Osteocyte (in vitro differentiated cells): ENCODE data around the gene FAM114A1. TPM values are rescaled to one million over a fixed set of nuclear protein-coding genes. Genes with fewer than 3 reads are reported as not detected.

Experiments
- DNase-seq: peaks from one replicate; pipeline ENCODE4 v3.0.0; 2021; ENCODE audit warnings: mixed read lengths; ENCODE audit not compliant: unreplicated experiment; ENCODE audit errors: extremely low spot score
- H3K27ac Mint-ChIP-seq: one replicate; pipeline ENCODE4 v1.8.0; 2021; ENCODE audit warnings: mild to moderate bottlenecking, mixed read lengths; ENCODE audit not compliant: unreplicated experiment
- H3K27me3 Mint-ChIP-seq: one replicate; pipeline ENCODE4 v1.8.0; 2021; ENCODE audit warnings: mixed read lengths; ENCODE audit not compliant: unreplicated experiment
- H3K36me3 Mint-ChIP-seq: one replicate; pipeline ENCODE4 v1.8.0; 2021; ENCODE audit warnings: mixed read lengths; ENCODE audit not compliant: unreplicated experiment
- H3K4me1 Mint-ChIP-seq: one replicate; pipeline ENCODE4 v1.8.0; 2021; ENCODE audit warnings: mixed read lengths; ENCODE audit not compliant: unreplicated experiment
- H3K4me3 Mint-ChIP-seq: one replicate; pipeline ENCODE4 v1.8.0; 2021; ENCODE audit warnings: mild to moderate bottlenecking, moderate library complexity, mixed read lengths; ENCODE audit not compliant: unreplicated experiment
- H3K9me3 Mint-ChIP-seq: one replicate; pipeline ENCODE4 v1.8.0; 2021; ENCODE audit warnings: mixed read lengths; ENCODE audit not compliant: unreplicated experiment
- CTCF ChIP-seq: fragments of 200-600 bp; sonication (generic); IDR thresholded peaks from 2 replicates; pipeline ENCODE4 v1.5.0; 2021; ENCODE audit warnings: antibody characterized with exemption, mild to moderate bottlenecking, moderate library complexity
- total RNA-seq: library from RNA; stranded (reverse); gene quantifications from 2 replicates; pipeline ENCODE4 v1.2.1, GENCODE V29; 2021

The FAM114A1 gene
- total RNA-seq, 1 donor from 2014 or later, result 139 TPM

GRCh38 chr4:38950159-38950558 is 82.6 kb downstream of the FAM114A1 start:
- Mint-ChIP-seq H3K4me3 (no peak overlapping the region), H3K4me1 (peaks cover 38% of the 10 kb centered on the region), H3K36me3 (peaks cover 8% of the 10 kb centered on the region), H3K9me3 (no peaks in the 10 kb centered on the region), H3K27me3 (no peaks in the 10 kb centered on the region), H3K27ac (peak overlapping the region; percentile 71)
- DNase-seq, result no peak
- no peak for TF ChIP-seq CTCF

GRCh38 chr4:38950734-38951133 is 83.1 kb downstream of the FAM114A1 start:
- H3K4me1 Mint-ChIP-seq, result peaks cover 38% of the 10 kb centered on the region
- H3K4me3 Mint-ChIP-seq, result no peak overlapping the region
- H3K27ac Mint-ChIP-seq, result peak overlapping the region; percentile 71
- no peak for TF ChIP-seq CTCF
- no peaks in the 10 kb centered on the region for H3K27me3 Mint-ChIP-seq
- DNase-seq, result no peak
- no peaks in the 10 kb centered on the region for H3K9me3 Mint-ChIP-seq
- peaks cover 2% of the 10 kb centered on the region for H3K36me3 Mint-ChIP-seq

- H3K27ac Mint-ChIP-seq, result no peak overlapping the region
- peaks cover 39% of the 10 kb centered on the region for H3K4me1 Mint-ChIP-seq
- H3K36me3 Mint-ChIP-seq, result peaks cover 2% of the 10 kb centered on the region
- DNase-seq, result no peak
- H3K27me3 Mint-ChIP-seq, result no peaks in the 10 kb centered on the region
- no peak overlapping the region for H3K4me3 Mint-ChIP-seq
- no peak for TF ChIP-seq CTCF
- H3K9me3 Mint-ChIP-seq, result no peaks in the 10 kb centered on the region
These were observed 84.0 kb downstream of the FAM114A1 start for GRCh38 chr4:38951598-38951997.

GRCh38 chr4:38952017-38952416 is 84.4 kb downstream of the FAM114A1 start:
- H3K9me3 Mint-ChIP-seq, result no peaks in the 10 kb centered on the region
- H3K36me3 Mint-ChIP-seq, result peaks cover 2% of the 10 kb centered on the region
- H3K4me1 Mint-ChIP-seq, result peaks cover 36% of the 10 kb centered on the region
- no peaks in the 10 kb centered on the region for H3K27me3 Mint-ChIP-seq
- DNase-seq, result no peak
- H3K27ac Mint-ChIP-seq, result no peak overlapping the region
- no peak for TF ChIP-seq CTCF
- H3K4me3 Mint-ChIP-seq, result no peak overlapping the region

- Mint-ChIP-seq H3K36me3 (no peaks in the 10 kb centered on the region), H3K9me3 (no peaks in the 10 kb centered on the region), H3K27me3 (no peaks in the 10 kb centered on the region), H3K4me1 (peaks cover 33% of the 10 kb centered on the region), H3K27ac (no peak overlapping the region), H3K4me3 (no peak overlapping the region)
- no peak for DNase-seq
- TF ChIP-seq CTCF, result no peak
These were observed 87.1 kb downstream of the FAM114A1 start for GRCh38 chr4:38954727-38955126.
